Central memory CD4-positive, alpha-beta T cell (primary cell): ENCODE measurements around the gene MAGEA9B.
"Not testable (repeated sequence)": the region's sequence is repeated elsewhere in the genome, so short reads cannot be mapped to it uniquely, and the experiment has no call there.

Experiments used
- DNase-seq: peaks from one replicate; pipeline ENCODE4 v3.0.0; 2022

Gene MAGEA9B

GRCh38 chrX:149533999-149534398, 53.3 kb downstream of the MAGEA9B start:
- DNase-seq, result not testable (repeated sequence)

DNA sequence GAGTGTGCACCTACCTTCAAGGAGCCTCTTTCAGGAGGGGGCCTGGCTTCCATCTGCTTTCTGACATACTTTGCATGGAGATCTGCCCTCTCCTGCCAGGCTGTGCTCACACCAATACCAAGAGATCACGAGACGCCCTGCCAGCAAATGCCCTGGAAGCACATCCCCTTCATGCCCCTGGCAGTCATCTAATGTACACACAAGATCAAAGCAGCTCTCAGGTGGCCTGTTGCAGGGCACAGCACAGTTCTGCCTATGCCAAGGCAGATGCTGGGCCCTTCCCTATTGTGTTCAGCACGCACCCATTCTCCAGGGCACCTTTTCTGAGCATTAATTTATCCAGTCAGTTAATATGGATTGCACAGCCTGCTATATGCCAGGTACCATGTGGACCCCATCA, 54.4 kb downstream of the MAGEA9B start:
- not testable (repeated sequence) for DNase-seq
